Thymus (tissue), 11 donors: ENCODE data around the gene RER1. TPM values are rescaled to one million over a fixed set of nuclear protein-coding genes. Genes with fewer than 3 reads are reported as not detected.

Source experiments
- DNase-seq, 9 donors: peaks; one replicate each; pipeline ENCODE4 v3.0.0-alpha.2; 2013; ENCODE audit warnings: low spot score in 9 of 9, low read depth in 6 of 9, missing footprints in 1 of 9
- H3K27ac ChIP-seq, 2 donors: one replicate each; pipeline ENCODE4 v1.5.1; 2013; ENCODE audit warnings: control low read depth in 1 of 2, low read depth in 1 of 2, low read length in 1 of 2, mild to moderate bottlenecking in 1 of 2, moderate library complexity in 1 of 2
- H3K27me3 ChIP-seq, 2 donors: one replicate each; pipeline ENCODE4 v1.5.1; 2013; ENCODE audit warnings: low read length in 1 of 2; ENCODE audit not compliant: control insufficient read depth in 2 of 2, insufficient read depth in 1 of 2
- H3K36me3 ChIP-seq, 2 donors: one replicate each; pipeline ENCODE4 v1.5.1; 2013; ENCODE audit warnings: low read length in 1 of 2, mild to moderate bottlenecking in 1 of 2, moderate library complexity in 1 of 2; ENCODE audit not compliant: control insufficient read depth in 2 of 2, insufficient read depth in 2 of 2
- H3K4me1 ChIP-seq, 2 donors: one replicate each; pipeline ENCODE4 v1.5.1; 2013; ENCODE audit warnings: low read length in 2 of 2; ENCODE audit not compliant: control insufficient read depth in 2 of 2, insufficient read depth in 2 of 2
- H3K4me3 ChIP-seq, 2 donors: one replicate each; pipeline ENCODE4 v1.5.1; 2013; ENCODE audit warnings: low read length in 2 of 2, control low read depth in 1 of 2, mild to moderate bottlenecking in 1 of 2
- H3K9me3 ChIP-seq, 2 donors: one replicate each; pipeline ENCODE4 v1.5.1; 2013; ENCODE audit warnings: low read length in 1 of 2, mild to moderate bottlenecking in 1 of 2; ENCODE audit not compliant: control insufficient read depth in 2 of 2, insufficient read depth in 1 of 2
- WGBS: extraction: QIAGEN DNeasy Blood & Tissue Kit; methylation state at CpG from one replicate; pipeline ENCODE4 v1.1.7; 2013; 5-methylcytosine and 5-hydroxymethylcytosine counted together
- polyA plus RNA-seq: library from polyadenylated mRNA; stranded (reverse); fragments of 200-250 nt; gene quantifications from one replicate; pipeline ENCODE4 v1.2.3, GENCODE V29; 2013
- total RNA-seq: library from RNA; stranded (reverse); fragments of 120-200 nt; gene quantifications from one replicate; pipeline ENCODE4 v1.2.4, GENCODE V29; 2013
- donor health status: healthy.

RER1 gene
- total and polyA plus RNA-seq, 2 donors: 58.6 to 85.8 TPM

DNA sequence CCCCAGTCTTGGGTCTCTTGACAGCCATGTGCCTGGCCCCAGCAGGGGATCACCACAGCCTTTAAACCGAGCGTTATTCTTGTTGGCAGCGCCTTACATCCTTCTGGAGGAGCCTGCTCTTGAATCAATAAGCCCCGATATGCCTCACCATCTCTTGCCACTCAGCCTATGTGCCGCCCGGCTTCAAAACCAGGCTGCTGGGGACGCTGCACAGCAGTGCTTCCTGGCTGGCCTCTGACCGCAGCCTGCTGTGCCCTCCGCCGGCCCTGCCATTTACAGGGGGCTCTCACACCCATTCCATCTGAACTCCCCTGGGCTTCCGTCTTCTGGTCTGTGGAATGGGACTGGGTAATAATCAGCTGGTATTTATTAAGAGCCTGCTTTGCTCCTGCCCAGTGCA, 23.7 kb downstream of the RER1 start:
- Histone ChIP-seq H3K9me3 (no peaks in the 10 kb centered on the region), H3K27ac (peak overlapping the region in 1 of 2 donors; percentile 25), H3K27me3 (peaks cover 0 to 13% of the 10 kb centered on the region in 2 donors), H3K36me3 (no peaks in the 10 kb centered on the region), H3K4me1 (peaks cover 33 to 48% of the 10 kb centered on the region in 2 donors), H3K4me3 (peak overlapping the region in 1 of 2 donors; percentile 56)
- DNase-seq: no peak
- 71% methylated on average over 11 of the region's 11 CpGs for WGBS

DNA sequence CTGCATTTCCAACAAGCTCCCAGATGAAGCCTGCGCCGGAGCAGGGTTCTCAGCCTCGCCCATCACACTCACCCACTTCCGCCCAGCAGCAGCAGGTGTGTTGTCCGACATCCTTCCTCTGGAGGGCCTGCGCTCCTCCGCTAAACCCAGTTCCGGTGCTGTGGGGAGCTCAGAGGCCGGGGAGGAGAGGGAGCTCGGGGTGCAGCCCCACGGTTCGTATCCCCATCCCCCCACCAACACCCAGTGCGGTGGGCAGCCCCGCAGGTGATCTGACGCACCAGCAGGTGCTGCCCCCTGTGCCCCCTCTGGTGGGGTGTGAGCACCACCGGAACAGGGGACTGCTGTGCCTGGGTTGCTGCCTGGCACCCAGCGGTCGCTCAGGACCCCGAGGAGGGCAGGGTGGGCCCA, 24.2 kb downstream of the RER1 start:
- no peaks in the 10 kb centered on the region for H3K9me3 ChIP-seq
- peak in 2 of 9 donors; percentile 35 to 58 for DNase-seq
- WGBS: 6% methylated on average over 19 of the region's 19 CpGs
- H3K36me3 ChIP-seq: no peaks in the 10 kb centered on the region
- peak overlapping the region; percentile 32 to 79 for H3K27ac ChIP-seq
- H3K27me3 ChIP-seq: peaks cover 0 to 13% of the 10 kb centered on the region in 2 donors
- peak overlapping the region; percentile 5 to 56 for H3K4me3 ChIP-seq
- peaks cover 33 to 48% of the 10 kb centered on the region in 2 donors for H3K4me1 ChIP-seq

DNA sequence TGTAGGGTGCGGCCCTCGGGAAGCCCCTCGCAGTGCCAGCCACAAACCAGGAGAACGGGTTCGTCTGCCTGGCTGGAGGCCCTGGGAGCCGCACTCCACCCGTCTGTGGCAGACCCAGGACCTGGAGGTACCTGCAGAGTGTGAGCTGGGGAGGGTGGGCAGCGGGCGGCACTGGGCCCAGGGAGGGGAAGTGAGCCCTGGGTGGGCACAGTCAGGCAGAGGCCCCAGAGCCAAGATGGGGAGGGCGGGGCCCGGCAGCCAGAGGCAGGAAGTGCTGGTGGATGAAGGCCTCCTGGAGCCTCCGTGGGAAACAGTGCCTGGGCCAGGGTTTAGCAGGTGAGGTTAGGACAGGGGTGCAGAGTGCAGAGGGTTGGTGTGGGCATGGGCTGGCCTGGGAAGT, 24.8 kb downstream of the RER1 start:
- WGBS: 9% methylated on average over 12 of the region's 12 CpGs
- H3K27me3 ChIP-seq: peaks cover 0 to 13% of the 10 kb centered on the region in 2 donors
- no peaks in the 10 kb centered on the region for H3K36me3 ChIP-seq
- H3K9me3 ChIP-seq: no peaks in the 10 kb centered on the region
- H3K4me1 ChIP-seq: peaks cover 33 to 47% of the 10 kb centered on the region in 2 donors
- H3K27ac ChIP-seq: peak overlapping the region; percentile 32 to 79
- peak in 4 of 9 donors; percentile 36 to 71 (median 44) for DNase-seq
- H3K4me3 ChIP-seq: peak overlapping the region in 1 of 2 donors; percentile 56

DNA sequence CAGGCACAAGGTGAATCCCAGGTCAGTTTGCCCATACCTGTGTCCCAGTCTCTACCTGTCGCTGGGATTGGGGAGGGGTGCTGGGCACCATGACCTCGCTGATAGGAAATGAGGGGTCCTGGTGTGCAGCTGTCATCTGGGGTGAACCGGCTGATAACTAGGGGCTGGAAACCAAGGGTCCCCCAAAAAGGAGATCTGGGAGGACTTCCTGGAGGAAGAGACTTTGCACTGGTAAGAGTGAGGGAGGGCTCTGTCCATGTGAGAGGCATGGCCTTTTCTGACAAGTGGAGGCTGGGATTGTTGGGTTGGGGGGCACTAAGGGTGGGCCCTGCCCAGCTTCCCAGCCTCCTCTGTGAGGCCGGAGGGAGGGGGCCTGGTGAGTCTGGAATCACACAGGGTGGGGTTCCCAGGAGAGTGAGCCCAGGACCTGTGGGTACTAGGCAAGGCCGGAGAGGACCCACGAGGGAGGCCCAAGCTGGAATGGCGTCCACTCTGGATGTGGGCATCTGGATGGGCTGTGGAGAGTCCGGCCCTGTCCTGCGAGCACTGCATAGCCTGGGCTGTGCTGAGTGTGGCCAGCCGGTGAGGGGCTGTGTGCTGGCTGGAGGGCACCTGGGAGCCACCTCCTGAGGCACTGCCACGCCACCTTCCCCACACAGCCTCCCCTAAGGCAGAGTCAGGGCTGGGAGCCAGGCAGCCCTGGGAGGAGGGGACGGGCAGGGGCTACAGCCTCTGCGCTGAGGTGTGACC, 25.6 kb downstream of the RER1 start:
- Histone ChIP-seq H3K27me3 (peaks cover 0 to 13% of the 10 kb centered on the region in 2 donors), H3K27ac (no peak overlapping the region), H3K9me3 (no peaks in the 10 kb centered on the region), H3K36me3 (no peaks in the 10 kb centered on the region), H3K4me1 (peaks cover 27 to 41% of the 10 kb centered on the region in 2 donors), H3K4me3 (no peak overlapping the region)
- no peak for DNase-seq
- WGBS: 94% methylated on average over 13 of the region's 13 CpGs

DNA sequence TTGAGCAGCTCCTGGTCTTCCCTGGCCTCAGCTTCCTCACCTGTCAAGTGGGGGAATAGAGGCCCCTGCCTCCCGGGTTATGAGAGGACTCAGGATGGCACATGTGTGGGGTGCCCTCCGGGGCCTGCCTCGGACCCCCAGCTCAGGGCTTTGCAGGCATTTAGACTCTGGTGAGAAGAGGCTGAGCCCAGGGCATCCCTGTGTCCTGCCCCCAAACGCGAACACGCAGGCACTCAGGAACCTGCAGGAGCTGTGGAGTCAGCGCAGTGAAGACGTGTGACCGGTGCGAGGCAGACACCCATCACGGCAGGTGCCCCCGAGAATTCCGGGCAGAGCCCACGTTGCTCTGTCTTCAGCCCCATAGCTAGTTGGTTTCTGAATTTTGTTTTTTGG, 26.2 kb downstream of the RER1 start:
- H3K27ac ChIP-seq: no peak overlapping the region
- H3K4me3 ChIP-seq: no peak overlapping the region
- WGBS: 95% methylated on average over 14 of the region's 14 CpGs
- no peaks in the 10 kb centered on the region for H3K9me3 ChIP-seq
- H3K27me3 ChIP-seq: peaks cover 0 to 13% of the 10 kb centered on the region in 2 donors
- peaks cover 27 to 41% of the 10 kb centered on the region in 2 donors for H3K4me1 ChIP-seq
- no peaks in the 10 kb centered on the region for H3K36me3 ChIP-seq
- no peak for DNase-seq

DNA sequence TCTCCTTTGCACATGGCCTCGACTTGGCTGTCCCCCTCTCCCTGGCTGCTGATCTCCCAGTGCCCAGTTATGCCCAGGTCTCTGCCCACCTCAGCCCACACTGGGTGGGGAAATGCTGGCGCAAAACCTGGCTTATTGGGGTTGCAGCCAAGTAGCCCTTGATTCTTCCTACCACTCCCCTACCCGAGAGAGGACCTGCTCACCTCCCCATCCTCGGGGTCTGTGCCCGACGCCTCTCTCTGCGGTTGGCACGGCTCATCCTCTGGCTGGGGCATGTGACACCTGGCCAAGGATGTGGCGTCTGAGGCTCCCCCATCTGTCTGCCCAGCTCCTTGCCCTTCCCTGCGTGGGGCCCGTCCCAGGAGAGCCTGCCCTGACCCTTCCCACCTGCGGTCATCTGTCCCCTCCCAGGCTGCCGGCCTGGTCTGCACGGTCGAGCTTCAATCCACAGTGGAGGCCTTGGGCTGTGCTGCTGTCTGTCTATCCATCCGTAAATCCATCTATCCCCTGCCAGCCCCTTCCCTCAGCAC, 27.2 kb downstream of the RER1 start:
- DNase-seq: no peak
- WGBS: 87% methylated on average over 16 of the region's 16 CpGs
- Histone ChIP-seq H3K9me3 (peaks cover 0 to 8% of the 10 kb centered on the region in 2 donors), H3K27me3 (peaks cover 0 to 13% of the 10 kb centered on the region in 2 donors), H3K4me1 (peaks cover 20 to 31% of the 10 kb centered on the region in 2 donors), H3K4me3 (no peak overlapping the region), H3K27ac (no peak overlapping the region), H3K36me3 (no peaks in the 10 kb centered on the region)

DNA sequence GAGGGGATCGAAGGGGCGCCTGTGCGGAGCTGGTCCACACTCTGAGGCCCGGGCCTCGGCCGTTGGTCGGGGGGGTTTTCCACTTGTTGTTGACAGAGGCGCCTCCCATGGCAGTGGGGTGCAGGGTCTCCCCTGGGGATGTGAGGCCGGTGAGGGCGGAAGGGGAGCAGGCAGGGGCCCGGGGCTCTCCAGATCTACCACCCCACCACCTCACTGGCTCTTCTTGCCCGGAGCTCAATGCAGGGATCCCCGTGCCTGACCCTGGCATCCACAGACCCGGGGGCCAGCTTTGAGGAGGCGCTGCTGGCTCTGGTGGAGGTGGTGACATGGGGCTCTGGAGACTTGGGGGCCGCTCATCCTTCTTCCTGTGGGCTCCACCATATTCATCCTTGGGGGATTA, 27.8 kb downstream of the RER1 start:
- Histone ChIP-seq H3K27me3 (peaks cover 0 to 13% of the 10 kb centered on the region in 2 donors), H3K4me1 (peaks cover 16 to 26% of the 10 kb centered on the region in 2 donors), H3K4me3 (no peak overlapping the region), H3K9me3 (peaks cover 0 to 9% of the 10 kb centered on the region in 2 donors), H3K36me3 (no peaks in the 10 kb centered on the region), H3K27ac (no peak overlapping the region)
- 92% methylated on average over 16 of the region's 16 CpGs for WGBS
- no peak for DNase-seq

DNA sequence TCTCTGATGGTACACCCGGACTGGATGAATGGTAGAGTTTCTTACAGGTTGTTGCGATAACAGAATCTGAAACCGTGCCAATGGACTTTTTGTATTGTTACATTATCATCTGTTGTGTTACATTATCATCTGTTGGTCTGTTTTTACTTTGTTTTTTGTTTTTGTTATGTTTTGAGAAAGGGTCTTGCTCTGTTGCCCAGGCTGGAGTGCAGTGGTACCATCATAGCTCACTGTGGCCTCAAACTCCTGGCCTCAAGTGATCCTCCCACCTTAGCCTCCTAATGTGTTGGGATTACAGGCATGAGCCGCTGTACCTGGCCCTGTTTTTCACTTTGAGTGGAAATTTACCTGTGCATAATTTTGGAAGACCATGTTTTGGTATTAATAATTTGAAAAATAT, 30.9 kb downstream of the RER1 start:
- DNase-seq: no peak
- Histone ChIP-seq H3K4me3 (no peak overlapping the region), H3K9me3 (peaks cover 0 to 9% of the 10 kb centered on the region in 2 donors), H3K27me3 (peaks cover 0 to 16% of the 10 kb centered on the region in 2 donors), H3K36me3 (no peaks in the 10 kb centered on the region), H3K27ac (no peak overlapping the region), H3K4me1 (no peaks in the 10 kb centered on the region)
- WGBS: 96% methylated on average over 4 of the region's 4 CpGs

DNA sequence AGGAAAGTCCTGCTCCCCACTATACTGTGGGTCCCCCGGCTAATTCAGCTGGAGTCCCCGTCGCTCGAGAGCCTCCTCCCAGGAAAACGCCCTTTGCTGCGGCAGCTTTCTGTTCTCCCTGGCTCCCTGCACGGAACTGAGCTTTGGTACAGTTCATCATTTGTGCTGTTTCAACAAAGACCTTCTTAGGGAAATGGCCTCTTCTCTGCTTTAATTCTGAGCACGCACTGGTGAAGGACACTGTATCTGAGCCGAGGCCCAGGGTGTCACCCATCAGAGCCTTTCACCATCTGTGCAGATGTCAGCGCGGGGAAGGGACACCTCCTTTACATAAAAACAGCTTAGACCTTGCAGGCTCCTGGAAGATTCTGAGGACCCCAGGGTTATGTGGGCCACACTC, 34.3 kb downstream of the RER1 start:
- no peaks in the 10 kb centered on the region for H3K4me1 ChIP-seq
- H3K4me3 ChIP-seq: no peak overlapping the region
- peaks cover 0 to 4% of the 10 kb centered on the region in 2 donors for H3K27me3 ChIP-seq
- no peak overlapping the region for H3K27ac ChIP-seq
- DNase-seq: no peak
- no peaks in the 10 kb centered on the region for H3K36me3 ChIP-seq
- H3K9me3 ChIP-seq: peaks cover 2 to 20% of the 10 kb centered on the region in 2 donors
- WGBS: 97% methylated on average over 11 of the region's 11 CpGs
